GM23338 (cell line): ENCODE data around the gene KIAA0586. TPM values are rescaled to one million over a fixed set of nuclear protein-coding genes. Genes with fewer than 3 reads are reported as not detected.

Experiments
- ATAC-seq: fragments of 200-7000 bp; cut with Tn5 transposase; 3 replicates; pipeline ENCODE4 v1.9.1; 2020
- DNase-seq: peaks from one replicate; pipeline ENCODE4 v3.0.0-alpha.2; 2015; ENCODE audit warnings: low spot score
- H2AFZ ChIP-seq: fragments of 200-600 bp; sonication (generic); 2 replicates; pipeline ENCODE4 v1.8.0; 2016; ENCODE audit warnings: antibody characterized with exemption, mild to moderate bottlenecking, moderate library complexity
- H3F3A ChIP-seq: fragments of 200-600 bp; sonication (generic); replicated peaks from 2 replicates; pipeline ENCODE4 v1.8.0; 2017; ENCODE audit warnings: antibody characterized with exemption, mixed run types, low read depth
- H3K27ac ChIP-seq: fragments of 200-600 bp; sonication (generic); 2 replicates; pipeline ENCODE4 v1.6.1; 2016; ENCODE audit warnings: low read depth
- H3K27me3 ChIP-seq: fragments of 200-600 bp; sonication (generic); 2 replicates; pipeline ENCODE4 v1.8.0; 2016; ENCODE audit warnings: mild to moderate bottlenecking, mixed run types, moderate library complexity; ENCODE audit not compliant: insufficient read depth
- H3K36me3 ChIP-seq: fragments of 200-600 bp; sonication (generic); 2 replicates; pipeline ENCODE4 v1.8.0; 2016; ENCODE audit warnings: mild to moderate bottlenecking; ENCODE audit not compliant: insufficient read depth
- H3K4me1 ChIP-seq: fragments of 200-600 bp; sonication (generic); 2 replicates; pipeline ENCODE4 v1.8.0; 2016; ENCODE audit warnings: mild to moderate bottlenecking, moderate library complexity; ENCODE audit not compliant: insufficient read depth
- H3K4me2 ChIP-seq: fragments of 200-600 bp; sonication (generic); 2 replicates; pipeline ENCODE4 v1.7.1; 2017; ENCODE audit warnings: mixed run types
- H3K4me3 ChIP-seq: fragments of 200-600 bp; sonication (generic); 2 replicates; pipeline ENCODE4 v1.6.1; 2016; ENCODE audit warnings: mixed run types
- H3K79me2 ChIP-seq: fragments of 200-600 bp; sonication (generic); replicated peaks from 2 replicates; pipeline ENCODE4 v1.8.0; 2017; ENCODE audit warnings: mild to moderate bottlenecking; ENCODE audit not compliant: insufficient read depth
- H3K9me2 ChIP-seq: fragments of 200-600 bp; sonication (generic); 2 replicates; pipeline ENCODE4 v1.8.0; 2017; ENCODE audit not compliant: insufficient read depth
- H4K20me1 ChIP-seq: fragments of 200-600 bp; sonication (generic); replicated peaks from 2 replicates; pipeline ENCODE4 v1.8.0; 2017; ENCODE audit warnings: mild to moderate bottlenecking; ENCODE audit not compliant: insufficient read depth
- H3K27ac Mint-ChIP-seq: 2 replicates; pipeline ENCODE4 v1.8.0; 2020; ENCODE audit warnings: inconsistent platforms, mild to moderate bottlenecking, moderate library complexity, mixed read lengths
- H3K27me3 Mint-ChIP-seq: 3 replicates; pipeline ENCODE4 v1.8.0; 2022; ENCODE audit warnings: low read depth, mild to moderate bottlenecking, moderate library complexity, mixed read lengths, inconsistent platforms; ENCODE audit not compliant: insufficient read depth, poor library complexity
- H3K36me3 Mint-ChIP-seq: 3 replicates; pipeline ENCODE4 v1.8.0; 2021; ENCODE audit warnings: low read depth, mild to moderate bottlenecking, inconsistent platforms, moderate library complexity, mixed read lengths
- H3K4me1 Mint-ChIP-seq: 3 replicates; pipeline ENCODE4 v1.8.0; 2020; ENCODE audit warnings: mild to moderate bottlenecking, inconsistent platforms, mixed read lengths
- H3K4me3 Mint-ChIP-seq: 3 replicates; pipeline ENCODE4 v1.8.0; 2021; ENCODE audit warnings: moderate library complexity, mild to moderate bottlenecking, inconsistent platforms, mixed read lengths
- H3K9me3 Mint-ChIP-seq: 3 replicates; pipeline ENCODE4 v1.8.0; 2020; ENCODE audit warnings: moderate library complexity, mild to moderate bottlenecking, inconsistent platforms, mixed read lengths
- EZH2 ChIP-seq: fragments of 200-600 bp; sonication (generic); IDR thresholded peaks from one replicate; pipeline ENCODE4 v1.8.0; 2017; ENCODE audit warnings: antibody characterized with exemption, mild to moderate bottlenecking, low read depth; ENCODE audit not compliant: unreplicated experiment
- EZH2phosphoT487 ChIP-seq: fragments of 200-600 bp; sonication (generic); IDR thresholded peaks from one replicate; pipeline ENCODE4 v1.8.1; 2018; ENCODE audit warnings: antibody characterized with exemption; ENCODE audit not compliant: unreplicated experiment
- JUNB ChIP-seq: IDR thresholded peaks from one replicate; pipeline ENCODE4 v1.6.1; 2016; ENCODE audit warnings: antibody characterized with exemption; ENCODE audit not compliant: unreplicated experiment
- STAT1 ChIP-seq: IDR thresholded peaks from one replicate; pipeline ENCODE4 v1.6.1; 2016; ENCODE audit warnings: antibody characterized with exemption; ENCODE audit not compliant: unreplicated experiment
- ZNF114 ChIP-seq: fragments of 250-450 bp; sonication (Bioruptor Pico); IDR thresholded peaks from 2 replicates; pipeline ENCODE4 v1.5.0; 2020; ENCODE audit warnings: mild to moderate bottlenecking, moderate library complexity
- ZNF331 ChIP-seq: fragments of 250-450 bp; sonication (Bioruptor Pico); IDR thresholded peaks from 2 replicates; pipeline ENCODE4 v1.5.0; 2020; ENCODE audit warnings: low read depth, mild to moderate bottlenecking, moderate library complexity
- polyA plus RNA-seq: library from polyadenylated mRNA; unstranded; fragments of >200 nt; fragmentation: Nextera tagmentation; extraction: Ambion mirVana; gene quantifications from 2 replicates; pipeline ENCODE4 v1.2.1, GENCODE V29; 2016
- total RNA-seq: library from RNA; depleted of rRNA; stranded (reverse); fragments of >200 nt; shearing (Covaris generic); gene quantifications from 2 replicates; pipeline ENCODE4 v1.2.3, GENCODE V29; 2014
- TF ChIP-seq, protein P1 (sequence below): IDR thresholded peaks from one replicate; pipeline ENCODE4 v1.6.1; 2018; ENCODE audit warnings: antibody characterized with exemption; ENCODE audit not compliant: unreplicated experiment
- TF ChIP-seq, protein P2 (sequence below), 2 experiments: fragments of 200-600 bp in 1 of 2; sonication (generic) in 1 of 2; conservative IDR thresholded peaks; 2 replicates each; pipeline versions ENCODE4 v1.5.1 to v1.6.1; 2016 to 2017; ENCODE audit warnings: antibody characterized with exemption in 2 of 2, low read depth in 2 of 2, mild to moderate bottlenecking in 2 of 2, moderate library complexity in 1 of 2
- TF ChIP-seq, protein P3 (sequence below): fragments of 250-450 bp; sonication (Bioruptor Pico); IDR thresholded peaks from 2 replicates; pipeline ENCODE4 v1.5.0; 2020; ENCODE audit warnings: mild to moderate bottlenecking, moderate library complexity

Gene KIAA0586
- total and polyA plus RNA-seq, 2 experiments from 2014 or later: 22.2 to 23.7 TPM

DNA sequence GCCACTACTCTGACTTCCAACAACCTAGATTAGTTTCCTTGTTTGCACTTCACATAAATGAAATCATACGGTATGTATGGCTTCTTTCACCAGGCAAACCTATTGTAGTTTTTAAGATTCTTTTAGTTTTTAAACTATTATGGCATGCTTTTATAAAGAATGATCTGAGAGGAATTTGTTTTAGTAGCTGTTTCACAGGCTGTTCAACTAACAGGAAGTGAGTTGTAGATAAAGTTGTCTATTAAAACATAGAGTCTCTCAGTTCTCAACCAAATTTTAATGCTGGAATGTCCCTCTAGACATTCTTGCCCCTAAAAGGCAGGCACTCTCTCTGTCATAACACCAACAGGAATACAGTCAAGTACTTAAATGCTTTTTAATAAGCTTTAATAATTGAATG is 107.5 kb downstream of the KIAA0586 start (continued):
- TF ChIP-seq, protein P1, sequence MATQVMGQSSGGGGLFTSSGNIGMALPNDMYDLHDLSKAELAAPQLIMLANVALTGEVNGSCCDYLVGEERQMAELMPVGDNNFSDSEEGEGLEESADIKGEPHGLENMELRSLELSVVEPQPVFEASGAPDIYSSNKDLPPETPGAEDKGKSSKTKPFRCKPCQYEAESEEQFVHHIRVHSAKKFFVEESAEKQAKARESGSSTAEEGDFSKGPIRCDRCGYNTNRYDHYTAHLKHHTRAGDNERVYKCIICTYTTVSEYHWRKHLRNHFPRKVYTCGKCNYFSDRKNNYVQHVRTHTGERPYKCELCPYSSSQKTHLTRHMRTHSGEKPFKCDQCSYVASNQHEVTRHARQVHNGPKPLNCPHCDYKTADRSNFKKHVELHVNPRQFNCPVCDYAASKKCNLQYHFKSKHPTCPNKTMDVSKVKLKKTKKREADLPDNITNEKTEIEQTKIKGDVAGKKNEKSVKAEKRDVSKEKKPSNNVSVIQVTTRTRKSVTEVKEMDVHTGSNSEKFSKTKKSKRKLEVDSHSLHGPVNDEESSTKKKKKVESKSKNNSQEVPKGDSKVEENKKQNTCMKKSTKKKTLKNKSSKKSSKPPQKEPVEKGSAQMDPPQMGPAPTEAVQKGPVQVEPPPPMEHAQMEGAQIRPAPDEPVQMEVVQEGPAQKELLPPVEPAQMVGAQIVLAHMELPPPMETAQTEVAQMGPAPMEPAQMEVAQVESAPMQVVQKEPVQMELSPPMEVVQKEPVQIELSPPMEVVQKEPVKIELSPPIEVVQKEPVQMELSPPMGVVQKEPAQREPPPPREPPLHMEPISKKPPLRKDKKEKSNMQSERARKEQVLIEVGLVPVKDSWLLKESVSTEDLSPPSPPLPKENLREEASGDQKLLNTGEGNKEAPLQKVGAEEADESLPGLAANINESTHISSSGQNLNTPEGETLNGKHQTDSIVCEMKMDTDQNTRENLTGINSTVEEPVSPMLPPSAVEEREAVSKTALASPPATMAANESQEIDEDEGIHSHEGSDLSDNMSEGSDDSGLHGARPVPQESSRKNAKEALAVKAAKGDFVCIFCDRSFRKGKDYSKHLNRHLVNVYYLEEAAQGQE: no peak
- TF ChIP-seq ZNF331: no peak
- no peak for TF ChIP-seq EZH2
- TF ChIP-seq JUNB: no peak

DNA sequence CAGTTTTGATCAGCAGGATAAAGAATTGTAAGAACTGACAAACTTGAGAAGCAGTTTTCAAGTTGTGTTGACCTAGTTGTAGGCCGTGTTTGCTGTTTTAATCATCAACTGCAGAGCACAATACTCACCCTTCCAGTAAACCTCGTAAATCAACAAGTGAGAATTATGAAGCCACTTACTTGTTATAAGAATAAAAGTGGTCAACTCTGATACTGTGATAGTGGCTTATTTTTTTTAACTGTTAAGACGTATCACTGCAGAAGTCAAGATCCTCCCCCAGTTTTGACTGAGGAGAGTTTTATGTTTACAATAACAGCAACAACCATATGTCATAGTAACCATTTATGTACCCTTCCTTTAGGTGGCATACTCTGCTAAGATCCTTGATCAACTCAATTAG is 109.5 kb downstream of the KIAA0586 start:
- no peaks in the 10 kb centered on the region for H3K79me2 ChIP-seq
- H3K27me3 Mint-ChIP-seq: no peaks in the 10 kb centered on the region
- H3K9me2 ChIP-seq: no peaks in the 10 kb centered on the region
- no peak overlapping the region for H3K4me3 Mint-ChIP-seq
- H3K36me3 ChIP-seq: no peaks in the 10 kb centered on the region
- no peak for DNase-seq
- H3K36me3 Mint-ChIP-seq: no peaks in the 10 kb centered on the region
- no peaks in the 10 kb centered on the region for H3K27me3 ChIP-seq
- ATAC-seq: no peak
- H3K27ac ChIP-seq: no peak overlapping the region
- H3K4me2 ChIP-seq: no peak overlapping the region
- no peaks in the 10 kb centered on the region for H3K9me3 Mint-ChIP-seq
- no peak overlapping the region for H3K27ac Mint-ChIP-seq
- H2AFZ ChIP-seq: no peak overlapping the region
- H4K20me1 ChIP-seq: no peaks in the 10 kb centered on the region
- no peaks in the 10 kb centered on the region for H3K4me1 Mint-ChIP-seq
- H3F3A ChIP-seq: no peaks in the 10 kb centered on the region
- H3K4me1 ChIP-seq: no peaks in the 10 kb centered on the region
- no peak overlapping the region for H3K4me3 ChIP-seq
- TF ChIP-seq, protein P2, sequence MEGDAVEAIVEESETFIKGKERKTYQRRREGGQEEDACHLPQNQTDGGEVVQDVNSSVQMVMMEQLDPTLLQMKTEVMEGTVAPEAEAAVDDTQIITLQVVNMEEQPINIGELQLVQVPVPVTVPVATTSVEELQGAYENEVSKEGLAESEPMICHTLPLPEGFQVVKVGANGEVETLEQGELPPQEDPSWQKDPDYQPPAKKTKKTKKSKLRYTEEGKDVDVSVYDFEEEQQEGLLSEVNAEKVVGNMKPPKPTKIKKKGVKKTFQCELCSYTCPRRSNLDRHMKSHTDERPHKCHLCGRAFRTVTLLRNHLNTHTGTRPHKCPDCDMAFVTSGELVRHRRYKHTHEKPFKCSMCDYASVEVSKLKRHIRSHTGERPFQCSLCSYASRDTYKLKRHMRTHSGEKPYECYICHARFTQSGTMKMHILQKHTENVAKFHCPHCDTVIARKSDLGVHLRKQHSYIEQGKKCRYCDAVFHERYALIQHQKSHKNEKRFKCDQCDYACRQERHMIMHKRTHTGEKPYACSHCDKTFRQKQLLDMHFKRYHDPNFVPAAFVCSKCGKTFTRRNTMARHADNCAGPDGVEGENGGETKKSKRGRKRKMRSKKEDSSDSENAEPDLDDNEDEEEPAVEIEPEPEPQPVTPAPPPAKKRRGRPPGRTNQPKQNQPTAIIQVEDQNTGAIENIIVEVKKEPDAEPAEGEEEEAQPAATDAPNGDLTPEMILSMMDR (conservative IDR thresholded peaks at IDR 0.05; ENCODE audit: low read depth in 2 of 2): no peak
- TF ChIP-seq ZNF114 (CRISPR knock-in tag): no peak
- TF ChIP-seq, protein P1: no peak
- TF ChIP-seq, protein P3, sequence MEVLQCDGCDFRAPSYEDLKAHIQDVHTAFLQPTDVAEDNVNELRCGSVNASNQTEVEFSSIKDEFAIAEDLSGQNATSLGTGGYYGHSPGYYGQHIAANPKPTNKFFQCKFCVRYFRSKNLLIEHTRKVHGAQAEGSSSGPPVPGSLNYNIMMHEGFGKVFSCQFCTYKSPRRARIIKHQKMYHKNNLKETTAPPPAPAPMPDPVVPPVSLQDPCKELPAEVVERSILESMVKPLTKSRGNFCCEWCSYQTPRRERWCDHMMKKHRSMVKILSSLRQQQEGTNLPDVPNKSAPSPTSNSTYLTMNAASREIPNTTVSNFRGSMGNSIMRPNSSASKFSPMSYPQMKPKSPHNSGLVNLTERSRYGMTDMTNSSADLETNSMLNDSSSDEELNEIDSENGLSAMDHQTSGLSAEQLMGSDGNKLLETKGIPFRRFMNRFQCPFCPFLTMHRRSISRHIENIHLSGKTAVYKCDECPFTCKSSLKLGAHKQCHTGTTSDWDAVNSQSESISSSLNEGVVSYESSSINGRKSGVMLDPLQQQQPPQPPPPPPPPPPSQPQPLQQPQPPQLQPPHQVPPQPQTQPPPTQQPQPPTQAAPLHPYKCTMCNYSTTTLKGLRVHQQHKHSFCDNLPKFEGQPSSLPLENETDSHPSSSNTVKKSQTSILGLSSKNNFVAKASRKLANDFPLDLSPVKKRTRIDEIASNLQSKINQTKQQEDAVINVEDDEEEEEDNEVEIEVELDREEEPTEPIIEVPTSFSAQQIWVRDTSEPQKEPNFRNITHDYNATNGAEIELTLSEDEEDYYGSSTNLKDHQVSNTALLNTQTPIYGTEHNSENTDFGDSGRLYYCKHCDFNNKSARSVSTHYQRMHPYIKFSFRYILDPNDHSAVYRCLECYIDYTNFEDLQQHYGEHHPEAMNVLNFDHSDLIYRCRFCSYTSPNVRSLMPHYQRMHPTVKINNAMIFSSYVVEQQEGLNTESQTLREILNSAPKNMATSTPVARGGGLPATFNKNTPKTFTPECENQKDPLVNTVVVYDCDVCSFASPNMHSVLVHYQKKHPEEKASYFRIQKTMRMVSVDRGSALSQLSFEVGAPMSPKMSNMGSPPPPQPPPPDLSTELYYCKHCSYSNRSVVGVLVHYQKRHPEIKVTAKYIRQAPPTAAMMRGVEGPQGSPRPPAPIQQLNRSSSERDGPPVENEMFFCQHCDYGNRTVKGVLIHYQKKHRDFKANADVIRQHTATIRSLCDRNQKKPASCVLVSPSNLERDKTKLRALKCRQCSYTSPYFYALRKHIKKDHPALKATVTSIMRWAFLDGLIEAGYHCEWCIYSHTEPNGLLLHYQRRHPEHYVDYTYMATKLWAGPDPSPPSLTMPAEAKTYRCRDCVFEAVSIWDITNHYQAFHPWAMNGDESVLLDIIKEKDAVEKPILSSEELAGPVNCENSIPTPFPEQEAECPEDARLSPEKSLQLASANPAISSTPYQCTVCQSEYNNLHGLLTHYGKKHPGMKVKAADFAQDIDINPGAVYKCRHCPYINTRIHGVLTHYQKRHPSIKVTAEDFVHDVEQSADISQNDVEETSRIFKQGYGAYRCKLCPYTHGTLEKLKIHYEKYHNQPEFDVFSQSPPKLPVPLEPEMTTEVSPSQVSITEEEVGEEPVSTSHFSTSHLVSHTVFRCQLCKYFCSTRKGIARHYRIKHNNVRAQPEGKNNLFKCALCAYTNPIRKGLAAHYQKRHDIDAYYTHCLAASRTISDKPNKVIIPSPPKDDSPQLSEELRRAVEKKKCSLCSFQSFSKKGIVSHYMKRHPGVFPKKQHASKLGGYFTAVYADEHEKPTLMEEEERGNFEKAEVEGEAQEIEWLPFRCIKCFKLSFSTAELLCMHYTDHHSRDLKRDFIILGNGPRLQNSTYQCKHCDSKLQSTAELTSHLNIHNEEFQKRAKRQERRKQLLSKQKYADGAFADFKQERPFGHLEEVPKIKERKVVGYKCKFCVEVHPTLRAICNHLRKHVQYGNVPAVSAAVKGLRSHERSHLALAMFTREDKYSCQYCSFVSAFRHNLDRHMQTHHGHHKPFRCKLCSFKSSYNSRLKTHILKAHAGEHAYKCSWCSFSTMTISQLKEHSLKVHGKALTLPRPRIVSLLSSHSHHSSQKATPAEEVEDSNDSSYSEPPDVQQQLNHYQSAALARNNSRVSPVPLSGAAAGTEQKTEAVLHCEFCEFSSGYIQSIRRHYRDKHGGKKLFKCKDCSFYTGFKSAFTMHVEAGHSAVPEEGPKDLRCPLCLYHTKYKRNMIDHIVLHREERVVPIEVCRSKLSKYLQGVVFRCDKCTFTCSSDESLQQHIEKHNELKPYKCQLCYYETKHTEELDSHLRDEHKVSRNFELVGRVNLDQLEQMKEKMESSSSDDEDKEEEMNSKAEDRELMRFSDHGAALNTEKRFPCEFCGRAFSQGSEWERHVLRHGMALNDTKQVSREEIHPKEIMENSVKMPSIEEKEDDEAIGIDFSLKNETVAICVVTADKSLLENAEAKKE (CRISPR knock-in tag): no peak
- TF ChIP-seq JUNB: no peak
- TF ChIP-seq ZNF331: no peak
- TF ChIP-seq EZH2: no peak
- no peak for TF ChIP-seq STAT1
- no peak for TF ChIP-seq EZH2phosphoT487
